NCI-H82 treated with DMSO at 0.1 percent for 48 hours (cell line): ENCODE data around the gene PTPN3.
A peak's percentile ranks its signal among the peaks of the same experiment; 100 is the strongest.
"Not testable (repeated sequence)": the region's sequence is repeated elsewhere in the genome, so short reads cannot be mapped to it uniquely, and the experiment has no call there.

Source experiments
- DNase-seq: peaks from one replicate; lab custom pipeline; 2025; ENCODE audit not compliant: unreplicated experiment; lab: John Stamatoyannopoulos, UW

Gene PTPN3

GRCh38 chr9:109401990-109402318 is 96.2 kb downstream of the PTPN3 start:
- no peak for DNase-seq

- peak; percentile 9 for DNase-seq
Measured at GRCh38 chr9:109401169-109401989, 96.7 kb downstream of the PTPN3 start.

GRCh38 chr9:109399258-109399767 is 98.8 kb downstream of the PTPN3 start:
- DNase-seq: no peak

GRCh38 chr9:109391176-109391575 is 106.9 kb downstream of the PTPN3 start:
- no peak for DNase-seq

- DNase-seq: no peak
Measured at GRCh38 chr9:109387856-109388255, 110.3 kb downstream of the PTPN3 start.

GRCh38 chr9:109387206-109387605 is 110.9 kb downstream of the PTPN3 start:
- DNase-seq: no peak

GRCh38 chr9:109385499-109385898 is 112.6 kb downstream of the PTPN3 start:
- no peak for DNase-seq

- DNase-seq: no peak
Measured at GRCh38 chr9:109383947-109384346, 114.2 kb downstream of the PTPN3 start.

- DNase-seq: no peak
Measured at GRCh38 chr9:109383356-109383755, 114.8 kb downstream of the PTPN3 start.

GRCh38 chr9:109382585-109382984 is 115.5 kb downstream of the PTPN3 start:
- DNase-seq: no peak

GRCh38 chr9:109382182-109382581 is 115.9 kb downstream of the PTPN3 start:
- DNase-seq: no peak

GRCh38 chr9:109381011-109381729 is 116.9 kb downstream of the PTPN3 start:
- DNase-seq: no peak

GRCh38 chr9:109379513-109379912 is 118.6 kb downstream of the PTPN3 start:
- DNase-seq: no peak

- DNase-seq: no peak
Measured at GRCh38 chr9:109378316-109378715, 119.8 kb downstream of the PTPN3 start.

GRCh38 chr9:109372246-109372645 is 125.9 kb downstream of the PTPN3 start:
- no peak for DNase-seq

- no peak for DNase-seq
Measured at GRCh38 chr9:109371374-109371773, 126.7 kb downstream of the PTPN3 start.

GRCh38 chr9:109369285-109369684 is 128.8 kb downstream of the PTPN3 start:
- no peak for DNase-seq

GRCh38 chr9:109360771-109361170 is 137.3 kb downstream of the PTPN3 start:
- no peak for DNase-seq

GRCh38 chr9:109358968-109359603 is 139.0 kb downstream of the PTPN3 start:
- DNase-seq: not testable (repeated sequence)

GRCh38 chr9:109355564-109356297 is 142.4 kb downstream of the PTPN3 start:
- DNase-seq: no peak

GRCh38 chr9:109354190-109354589 is 143.9 kb downstream of the PTPN3 start:
- DNase-seq: no peak
